HuH-7 (cell line): ENCODE measurements around the gene MAN2C1.
A peak's percentile ranks its signal among the peaks of the same experiment; 100 is the strongest.

Source experiments
- DNase-seq: peaks from one replicate; pipeline ENCODE4 v3.0.0; 2011; ENCODE audit warnings: low spot score

Gene MAN2C1

GRCh38 chr15:75309711-75310110, 58.7 kb downstream of the MAN2C1 start:
- DNase-seq = no peak

- peak; percentile 92 for DNase-seq
Measured at GRCh38 chr15:75307778-75308390, 60.5 kb downstream of the MAN2C1 start.

- no peak for DNase-seq
Measured at GRCh38 chr15:75306188-75306587, 62.2 kb downstream of the MAN2C1 start.
